ENCODE measurements around the gene SLCO2B1.

SLCO2B1 gene

GRCh38 chr11:75214843-75215242, 63.9 kb downstream of the SLCO2B1 start:
- FAIRE-seq (no peak), DNase-seq (ENCODE audit: insufficient read length, low spot score) (no peak)

GRCh38 chr11:75219869-75220268, 69.0 kb downstream of the SLCO2B1 start:
- DNase-seq (ENCODE audit: insufficient read length, low spot score) (no peak), FAIRE-seq (no peak)

- DNase-seq (ENCODE audit: insufficient read length, low spot score): no peak
- FAIRE-seq: no peak
Observed at GRCh38 chr11:75223954-75224643, 73.2 kb downstream of the SLCO2B1 start.

- DNase-seq (ENCODE audit: insufficient read length, low spot score): no peak
- FAIRE-seq: no peak
Observed at GRCh38 chr11:75225794-75226193, 74.9 kb downstream of the SLCO2B1 start.

GRCh38 chr11:75229466-75229865, 78.6 kb downstream of the SLCO2B1 start:
- no peak for DNase-seq (ENCODE audit: insufficient read length, low spot score)
- no peak for FAIRE-seq

- FAIRE-seq: no peak
- no peak for DNase-seq (ENCODE audit: insufficient read length, low spot score)
Observed at GRCh38 chr11:75230621-75231020, 79.7 kb downstream of the SLCO2B1 start.

- FAIRE-seq: peak; percentile 51
- DNase-seq (ENCODE audit: insufficient read length, low spot score): peak; percentile 56
Observed at GRCh38 chr11:75233754-75234172, 82.9 kb downstream of the SLCO2B1 start.

GRCh38 chr11:75236062-75236461, 85.2 kb downstream of the SLCO2B1 start:
- FAIRE-seq: no peak
- DNase-seq (ENCODE audit: insufficient read length, low spot score): no peak

- DNase-seq (ENCODE audit: insufficient read length, low spot score) (no peak), FAIRE-seq (no peak)
Observed at GRCh38 chr11:75237050-75237449, 86.1 kb downstream of the SLCO2B1 start.

- DNase-seq (ENCODE audit: insufficient read length, low spot score) (no peak), FAIRE-seq (no peak)
Observed at GRCh38 chr11:75238595-75239440, 87.9 kb downstream of the SLCO2B1 start.

- no peak for FAIRE-seq
- no peak for DNase-seq (ENCODE audit: insufficient read length, low spot score)
Observed at GRCh38 chr11:75239531-75240290, 88.8 kb downstream of the SLCO2B1 start.

GRCh38 chr11:75240311-75241035, 89.6 kb downstream of the SLCO2B1 start, which contains the start of gene TPBGL:
TSS of gene TPBGL (plus strand) at chr11:75240774. CDS start at chr11:75241050, 276 bp downstream.
- FAIRE-seq: peak; percentile 23
- no peak for DNase-seq (ENCODE audit: insufficient read length, low spot score)

- DNase-seq (ENCODE audit: insufficient read length, low spot score): peak; percentile 96
- FAIRE-seq: peak; percentile 100
Observed at GRCh38 chr11:75241036-75241905, 90.4 kb downstream of the SLCO2B1 start.

- no peak for DNase-seq (ENCODE audit: insufficient read length, low spot score)
- no peak for FAIRE-seq
Observed at GRCh38 chr11:75241906-75242644, 91.2 kb downstream of the SLCO2B1 start.

- no peak for FAIRE-seq
Observed at GRCh38 chr11:75242722-75243600, 92.1 kb downstream of the SLCO2B1 start.

GRCh38 chr11:75244052-75244814, 93.3 kb downstream of the SLCO2B1 start:
- DNase-seq (ENCODE audit: insufficient read length, low spot score): no peak
- no peak for FAIRE-seq

More at GRCh38 chr11:75242722-75243600, 92.1 kb downstream of the SLCO2B1 start:
- no peak for DNase-seq (ENCODE audit: insufficient read length, low spot score)
